HG03280 (cell line): ENCODE results near the gene CAPN14.
"Not testable (repeated sequence)": the region's sequence is repeated elsewhere in the genome, so short reads cannot be mapped to it uniquely, and the experiment has no call there.

ENCODE experiments used
- ATAC-seq: cut with Tn5 transposase; IDR thresholded peaks from one replicate; pipeline ENCODE4 v1.9.1; 2021; ENCODE audit warnings: mild to moderate bottlenecking, moderate library complexity; ENCODE audit not compliant: unreplicated experiment

The CAPN14 gene

DNA sequence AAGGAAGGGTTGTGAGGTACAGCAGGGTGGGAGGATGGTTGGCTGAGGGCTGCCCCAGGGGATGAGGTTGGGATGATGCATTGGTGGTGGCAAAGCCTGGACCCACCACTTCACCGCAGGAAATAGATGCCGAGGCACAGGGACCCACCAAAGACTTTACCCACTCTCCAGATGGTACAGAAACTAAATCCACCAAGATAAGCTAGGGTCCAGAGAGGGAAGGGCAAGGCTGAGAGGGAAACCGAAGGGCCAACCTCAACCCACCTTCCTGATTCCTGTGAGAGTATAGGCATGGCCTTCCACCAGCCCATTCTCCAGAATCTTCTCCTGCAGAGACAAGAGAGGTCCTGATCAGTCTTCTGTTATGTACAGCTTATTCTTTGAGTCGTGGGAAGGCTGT is 18.1 kb downstream of the CAPN14 start:
- no peak for ATAC-seq

DNA sequence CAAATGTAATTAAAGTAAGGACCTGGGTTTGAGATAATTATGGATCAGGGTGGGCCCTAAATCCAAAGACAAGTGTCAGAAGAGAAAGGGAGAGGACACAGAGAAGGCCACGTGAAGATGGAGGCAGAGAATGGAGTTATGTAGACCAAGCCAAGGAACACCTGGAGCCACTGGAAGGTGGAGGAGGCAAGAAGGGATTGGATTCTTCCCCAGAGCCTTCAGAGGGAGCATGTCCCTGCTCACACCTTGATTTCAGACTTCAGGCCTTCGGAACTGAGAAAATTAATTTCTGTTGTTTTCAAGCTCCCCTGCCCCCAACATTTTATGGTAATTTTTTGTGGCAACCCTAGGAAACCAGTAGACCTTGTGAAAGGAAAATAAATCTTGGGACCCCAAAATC is 19.6 kb downstream of the CAPN14 start:
- no peak for ATAC-seq

- no peak for ATAC-seq
Observed at GRCh38 chr2:31197166-31197565, 20.1 kb downstream of the CAPN14 start.

- ATAC-seq: no peak
Observed at GRCh38 chr2:31196622-31197021, 20.7 kb downstream of the CAPN14 start.

GRCh38 chr2:31193806-31194205 is 23.5 kb downstream of the CAPN14 start:
- no peak for ATAC-seq

DNA sequence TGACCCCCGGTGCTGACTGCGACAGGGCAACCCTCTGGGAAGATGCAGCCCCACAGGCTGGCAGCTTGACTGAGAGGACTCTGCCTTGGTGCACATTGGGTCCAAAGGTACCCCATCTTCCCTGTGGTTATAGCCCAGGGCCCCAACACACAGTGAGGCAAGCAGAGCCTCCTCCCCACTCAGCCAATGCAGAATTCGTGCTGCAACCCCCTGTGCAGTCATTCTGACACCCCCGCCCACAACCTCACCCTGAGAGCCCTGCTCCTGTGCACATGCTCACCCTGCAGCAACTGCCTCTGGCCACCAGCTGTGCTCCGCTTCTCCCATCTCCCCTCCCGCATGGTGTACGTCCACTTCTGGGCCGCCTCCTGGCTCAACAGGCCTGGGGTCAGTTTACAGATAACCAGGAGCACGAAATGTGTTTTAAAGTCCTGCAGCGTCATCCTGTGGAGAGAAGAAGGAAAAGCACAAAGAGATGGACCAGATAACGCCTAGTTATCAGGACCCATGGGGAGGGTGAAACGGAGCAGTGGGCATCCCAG is 24.4 kb downstream of the CAPN14 start:
- ATAC-seq: no peak

GRCh38 chr2:31192396-31192795 is 24.9 kb downstream of the CAPN14 start:
- ATAC-seq: no peak

DNA sequence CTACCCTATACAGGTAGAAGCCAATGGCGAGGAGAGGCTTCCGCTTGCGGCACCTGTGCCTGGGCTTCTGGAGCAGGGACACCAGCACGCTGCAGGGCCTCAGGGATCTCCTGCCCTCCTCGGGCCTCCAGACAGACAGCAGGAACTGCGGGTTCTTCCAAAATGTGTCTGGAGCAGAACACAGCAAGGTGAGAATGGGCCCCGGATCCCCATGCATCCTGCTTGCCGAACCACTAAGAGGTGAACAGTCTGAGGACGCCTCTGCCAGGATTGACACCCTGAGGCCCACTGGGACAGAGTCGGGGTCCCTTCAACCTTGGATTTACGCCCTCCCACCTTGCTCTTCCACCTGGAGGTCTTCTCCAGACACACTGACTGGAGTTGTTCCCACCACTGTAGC is 25.4 kb downstream of the CAPN14 start:
- ATAC-seq: no peak

- no peak for ATAC-seq
Observed at GRCh38 chr2:31190188-31190587, 27.1 kb downstream of the CAPN14 start.

DNA sequence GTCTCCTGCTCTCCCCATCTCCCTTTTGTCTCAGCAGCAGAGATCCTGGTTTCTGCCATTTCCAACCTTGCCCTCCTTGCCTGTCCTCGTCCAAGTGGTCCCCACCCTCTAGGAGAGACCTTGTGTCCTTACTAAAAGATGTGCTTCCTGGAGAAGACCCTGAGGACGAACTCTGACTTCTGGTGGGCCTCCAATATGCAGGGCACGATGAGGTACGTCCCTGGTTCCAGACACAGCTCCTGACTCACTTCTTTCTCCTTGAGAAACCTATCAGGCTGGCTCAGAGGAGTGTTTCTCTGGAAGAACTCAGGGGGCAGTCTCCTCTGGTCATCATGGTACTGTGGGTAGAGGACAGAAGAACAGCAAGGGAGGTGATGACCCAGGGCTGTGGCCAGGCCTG is 28.2 kb downstream of the CAPN14 start:
- no peak for ATAC-seq

GRCh38 chr2:31188131-31188530 is 29.2 kb downstream of the CAPN14 start:
- no peak for ATAC-seq

DNA sequence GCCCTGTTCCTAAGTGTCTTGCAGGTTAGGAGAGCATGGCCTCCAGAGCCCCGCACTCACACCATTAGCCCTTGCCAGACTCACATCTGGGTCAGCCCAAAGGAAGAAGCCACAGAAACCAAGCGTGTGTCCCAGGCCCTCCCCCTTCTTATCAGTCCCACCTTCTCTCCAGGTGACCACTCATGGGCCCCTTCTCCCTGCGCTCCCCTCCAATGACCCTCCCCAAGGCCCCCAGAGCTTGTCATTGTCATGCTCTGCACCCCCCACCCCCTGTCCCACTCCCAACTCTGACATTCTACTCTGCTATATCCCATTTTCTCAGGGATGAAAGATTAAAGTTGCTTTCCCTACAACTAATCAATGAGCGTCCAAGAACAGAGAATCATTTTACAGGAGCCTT is 30.1 kb downstream of the CAPN14 start:
- ATAC-seq: no peak

DNA sequence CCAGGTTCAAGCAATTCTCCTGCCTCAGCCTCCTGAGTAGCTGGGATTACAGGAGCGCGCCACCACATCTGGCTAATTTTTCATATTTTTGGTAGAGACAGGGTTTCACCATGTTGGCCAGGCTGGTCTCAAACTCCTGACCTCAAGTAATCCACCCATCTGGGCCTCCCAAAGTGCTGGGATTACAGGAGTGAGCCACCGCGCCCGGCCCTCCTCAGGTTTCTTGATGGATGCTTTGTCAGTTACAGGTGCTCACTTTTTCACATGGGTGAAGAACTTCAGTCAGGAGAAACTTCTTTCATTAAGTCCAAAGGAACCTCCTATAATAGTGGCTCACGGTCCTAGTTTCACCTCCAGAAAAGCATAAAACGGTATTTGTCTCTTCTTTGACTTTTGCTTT is 33.3 kb downstream of the CAPN14 start:
- not testable (repeated sequence) for ATAC-seq

GRCh38 chr2:31176742-31177141 is 40.6 kb downstream of the CAPN14 start:
- ATAC-seq: no peak

GRCh38 chr2:31171142-31171541 is 46.2 kb downstream of the CAPN14 start:
- ATAC-seq: no peak

DNA sequence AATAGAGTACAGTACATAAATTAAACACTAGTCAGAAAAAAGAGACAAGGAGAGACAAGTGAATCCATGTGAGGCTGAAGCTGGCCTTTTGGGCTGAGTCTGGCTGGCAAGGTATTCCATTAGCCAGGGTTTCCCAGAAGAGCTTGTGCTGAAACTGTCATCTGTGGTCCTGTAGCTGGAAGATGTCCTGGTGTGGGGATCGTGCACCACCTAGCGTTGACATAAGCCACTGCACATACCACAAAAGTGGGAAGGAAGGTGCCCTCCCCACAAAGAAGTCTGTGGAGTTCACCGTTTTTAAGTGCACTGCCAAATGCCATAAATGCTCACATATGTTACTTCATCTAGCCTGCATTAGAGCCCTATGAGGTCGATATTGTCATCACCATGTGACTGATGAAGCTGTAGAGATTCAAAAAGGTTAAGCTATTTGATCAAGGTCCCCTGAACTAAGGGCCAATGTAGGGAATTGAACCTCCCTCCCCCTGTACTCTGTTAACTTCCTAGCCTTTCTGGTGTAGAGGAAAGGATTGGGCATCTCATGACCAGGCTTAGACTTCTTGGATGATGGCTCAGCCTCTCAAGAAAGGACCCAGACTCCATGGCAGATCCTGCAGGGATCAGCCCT is 47.1 kb downstream of the CAPN14 start:
- peak; percentile 85 for ATAC-seq

DNA sequence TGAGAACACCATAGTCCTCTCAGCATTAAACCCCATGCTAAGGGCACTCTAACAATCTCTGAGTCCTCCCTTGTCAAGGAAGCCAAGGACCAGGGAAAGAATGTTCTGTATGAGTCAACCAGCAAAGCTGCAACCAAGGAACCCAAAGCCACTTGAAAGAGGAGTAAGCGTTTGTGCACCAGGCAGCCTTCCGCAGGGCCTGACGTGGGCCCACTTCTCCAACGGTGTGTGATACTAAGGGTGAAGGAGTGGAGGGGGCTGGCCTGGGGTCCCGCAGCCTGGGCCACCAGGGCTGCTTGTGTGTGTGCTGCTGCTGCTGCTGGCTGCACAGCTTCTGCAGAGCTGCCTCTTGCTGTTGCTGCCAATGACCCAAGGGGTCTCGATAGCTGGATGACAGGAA is 49.0 kb downstream of the CAPN14 start:
- ATAC-seq: no peak

DNA sequence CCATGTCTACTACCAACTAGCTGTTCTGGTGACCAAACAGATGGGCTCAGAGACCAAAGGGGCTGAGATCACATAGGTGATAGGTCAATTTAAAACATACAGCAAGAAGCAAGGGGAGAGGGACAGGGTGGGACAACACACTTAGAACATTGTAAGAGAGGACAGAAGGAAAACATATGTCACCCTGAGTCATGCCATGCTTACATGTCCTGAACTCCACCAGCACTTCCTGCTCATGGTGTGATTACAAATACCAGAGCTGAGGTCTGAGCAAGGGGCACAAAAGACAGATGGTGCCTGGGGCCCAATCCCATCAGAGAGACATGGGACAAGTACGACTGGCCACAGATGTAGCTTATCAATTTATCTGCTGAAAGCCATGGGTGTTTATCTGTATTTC is 50.4 kb downstream of the CAPN14 start:
- no peak for ATAC-seq

DNA sequence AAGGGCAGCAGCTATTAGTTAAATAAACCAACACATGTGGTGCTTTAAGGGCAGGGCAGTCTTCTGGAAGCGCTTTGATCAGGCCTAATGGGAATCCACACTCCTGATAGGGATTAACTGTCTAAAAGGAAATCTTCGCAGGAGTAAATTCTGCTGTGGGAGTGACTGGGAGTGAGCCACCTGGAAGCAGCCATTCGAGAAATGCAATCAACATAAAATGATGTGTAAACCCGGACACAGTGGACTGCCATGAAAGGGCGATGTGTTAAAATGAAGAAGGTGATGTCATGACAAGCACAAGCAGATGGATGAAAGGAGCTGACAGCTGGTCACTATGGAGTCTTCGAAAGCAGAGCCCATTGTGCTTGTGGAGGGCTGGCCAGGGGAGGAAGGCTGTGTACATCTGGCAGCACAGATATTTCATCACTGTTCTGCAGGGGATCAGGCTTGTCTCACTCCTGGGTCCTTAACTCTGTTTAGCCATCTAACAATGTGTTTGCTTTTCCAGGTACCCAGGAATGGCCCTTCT is 54.2 kb downstream of the CAPN14 start:
- no peak for ATAC-seq

- ATAC-seq: no peak
Observed at GRCh38 chr2:31161637-31162036, 55.7 kb downstream of the CAPN14 start.

- no peak for ATAC-seq
Observed at GRCh38 chr2:31151501-31151900, 65.8 kb downstream of the CAPN14 start.

GRCh38 chr2:31150120-31150670 is 67.1 kb downstream of the CAPN14 start:
- ATAC-seq: no peak

DNA sequence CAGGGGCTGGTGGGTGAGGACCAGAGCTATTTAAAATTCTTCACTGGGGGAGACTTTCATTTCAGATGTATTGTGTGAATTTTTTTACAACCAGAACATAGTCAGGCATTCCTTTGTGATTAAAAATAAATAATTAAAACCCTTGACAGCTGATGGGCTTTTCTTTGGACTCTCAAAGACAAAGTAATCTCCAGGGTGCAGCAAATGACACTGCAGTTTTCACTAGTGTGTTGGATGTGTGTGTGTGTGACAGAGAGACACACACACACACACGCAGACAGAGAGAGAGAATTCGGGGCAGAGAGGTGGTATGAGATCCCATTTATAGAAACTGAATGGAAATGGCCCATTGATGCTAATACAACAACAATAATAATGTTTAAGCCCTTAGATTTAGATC is 68.8 kb downstream of the CAPN14 start:
- ATAC-seq: no peak
